SH-SY5Y (cell line): Measurements from ENCODE around the gene KRTAP5-3.

Experiments
- GATA2 ChIP-seq: IDR thresholded peaks from 2 replicates; pipeline ENCODE4 v1.6.1; 2011; ENCODE audit warnings: mild to moderate bottlenecking, low read depth, low read length
- GATA3 ChIP-seq: IDR thresholded peaks from 2 replicates; pipeline ENCODE4 v1.6.1; 2011; ENCODE audit warnings: low read depth, mild to moderate bottlenecking, low read length, moderate library complexity

DNA sequence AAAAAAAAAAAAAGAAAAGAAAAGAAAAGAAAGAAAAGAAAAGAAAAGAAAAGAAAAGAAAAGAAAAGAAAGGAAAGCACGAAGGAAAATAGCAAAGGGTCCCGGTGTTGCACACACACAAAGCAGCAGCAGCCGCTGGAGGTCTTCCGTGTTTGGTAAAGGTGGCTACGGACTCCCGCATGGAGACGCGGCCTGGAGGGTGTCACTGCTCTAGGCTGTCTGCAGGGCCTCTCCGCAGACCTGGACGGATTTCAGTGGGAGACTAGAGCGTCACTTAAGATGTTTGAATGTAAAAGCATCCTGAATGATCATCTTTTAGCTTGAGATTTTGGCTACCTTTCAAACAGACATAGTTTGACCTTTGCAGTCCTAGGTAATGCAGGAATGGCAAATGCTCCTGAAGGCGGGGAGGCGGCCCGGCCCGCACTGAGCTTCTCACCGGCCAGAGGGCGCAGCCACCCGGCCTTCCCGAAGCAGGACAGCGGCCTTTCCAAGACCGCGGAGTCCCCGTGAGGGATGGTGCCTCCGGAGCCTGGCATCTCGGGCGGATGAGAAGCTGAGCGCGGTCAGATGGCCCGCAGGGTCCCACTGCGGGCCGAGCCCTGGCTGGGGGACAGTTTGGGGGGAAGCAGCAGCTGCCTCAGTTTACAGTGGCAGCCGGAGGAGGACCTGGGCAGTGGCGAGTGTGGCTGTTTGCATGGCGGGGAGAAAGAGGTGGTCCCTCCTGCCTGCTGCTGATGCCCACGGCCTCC lies 39.8 kb upstream of the KRTAP5-3 start:
- no peak for TF ChIP-seq GATA3
- TF ChIP-seq GATA2, result no peak
